ENCODE results near the gene C10orf95. TPM values are rescaled to one million over a fixed set of nuclear protein-coding genes. Genes with fewer than 3 reads are reported as not detected.
"Not testable (repeated sequence)": the region's sequence is repeated elsewhere in the genome, so short reads cannot be mapped to it uniquely, and the experiment has no call there.

The C10orf95 gene
- total RNA-seq, 1 experiment from 2014 or later, result 0.45 TPM

DNA sequence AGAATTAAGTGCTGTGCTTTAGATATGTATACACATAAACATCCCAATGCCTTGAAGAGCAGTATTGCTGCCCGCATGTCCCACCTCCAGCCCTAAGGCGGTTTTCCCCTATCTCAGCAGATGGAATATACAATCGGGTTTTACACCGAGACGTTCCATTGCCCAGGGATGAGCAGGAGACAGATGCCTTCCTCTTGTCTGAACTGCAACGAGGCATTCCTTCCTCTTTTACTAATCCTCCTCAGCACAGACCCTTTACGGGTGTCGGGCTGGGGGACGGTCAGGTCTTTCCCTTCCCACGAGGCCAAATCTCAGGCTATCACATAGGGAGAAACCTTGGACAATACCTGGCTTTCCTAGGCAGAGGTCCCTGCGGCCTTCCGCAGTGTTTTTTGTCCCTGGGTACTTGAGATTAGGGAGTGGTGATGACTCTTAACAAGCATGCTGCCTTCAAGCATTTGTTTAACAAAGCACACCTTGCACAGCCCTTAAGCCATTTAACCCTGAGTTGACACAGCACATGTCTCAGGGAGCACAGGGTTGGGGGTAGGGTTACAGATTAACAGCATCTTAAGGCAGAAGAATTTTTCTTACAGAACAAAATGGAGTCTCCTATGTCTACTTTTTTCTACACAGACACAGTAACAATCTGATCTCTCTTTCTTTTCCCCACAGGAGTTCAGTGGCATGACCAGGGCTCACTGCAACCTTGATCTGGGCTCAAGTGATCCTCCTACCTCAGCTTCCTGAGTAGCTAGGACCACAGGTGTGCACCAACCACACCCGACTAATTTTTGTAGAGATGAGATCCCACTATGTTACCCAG, 3.5 kb upstream of the C10orf95 start:
- H3K36me3 ChIP-seq (replicated peaks; ENCODE audit: control insufficient read depth, insufficient read depth, low read length); H3K27me3 ChIP-seq (ENCODE audit: control insufficient read depth, insufficient read depth, low read length); DNase-seq; H3K4me3 ChIP-seq (ENCODE audit: insufficient read depth, low read depth, low read length): not testable (repeated sequence)

GRCh38 chr10:102453502-102453901, 2.2 kb upstream of the C10orf95 start:
- no peak overlapping the region for H3K4me3 ChIP-seq (ENCODE audit: insufficient read depth, low read depth, low read length)
- no peaks in the 10 kb centered on the region; the same call in 1 of the 2 replicates for H3K27me3 ChIP-seq (ENCODE audit: control insufficient read depth, insufficient read depth, low read length)
- H3K36me3 ChIP-seq (replicated peaks; ENCODE audit: control insufficient read depth, insufficient read depth, low read length), result peaks cover 7% of the 10 kb centered on the region
- DNase-seq, result no peak

GRCh38 chr10:102452672-102453340, 1.5 kb upstream of the C10orf95 start:
- Histone ChIP-seq H3K36me3 (replicated peaks; ENCODE audit: control insufficient read depth, insufficient read depth, low read length) (peaks cover 7% of the 10 kb centered on the region), H3K4me3 (ENCODE audit: insufficient read depth, low read depth, low read length) (no peak overlapping the region), H3K27me3 (ENCODE audit: control insufficient read depth, insufficient read depth, low read length) (no peaks in the 10 kb centered on the region; the same call in 1 of the 2 replicates)
- no peak for DNase-seq

- no peaks in the 10 kb centered on the region; the same call in 1 of the 2 replicates for H3K27me3 ChIP-seq (ENCODE audit: control insufficient read depth, insufficient read depth, low read length)
- DNase-seq, result peak; percentile 91
- peaks cover 6% of the 10 kb centered on the region for H3K36me3 ChIP-seq (replicated peaks; ENCODE audit: control insufficient read depth, insufficient read depth, low read length)
- H3K4me3 ChIP-seq (ENCODE audit: insufficient read depth, low read depth, low read length), result peak overlapping the region; percentile 72
Observed at GRCh38 chr10:102450374-102451104, 804 bp downstream of the C10orf95 start.

GRCh38 chr10:102450124-102450373, 1.3 kb downstream of the C10orf95 start:
- Histone ChIP-seq H3K4me3 (ENCODE audit: insufficient read depth, low read depth, low read length) (peak overlapping the region; percentile 72), H3K36me3 (replicated peaks; ENCODE audit: control insufficient read depth, insufficient read depth, low read length) (peaks cover 5% of the 10 kb centered on the region), H3K27me3 (ENCODE audit: control insufficient read depth, insufficient read depth, low read length) (no peaks in the 10 kb centered on the region; the same call in 1 of the 2 replicates)
- DNase-seq, result no peak

GRCh38 chr10:102449321-102450123, 1.8 kb downstream of the C10orf95 start:
- peaks cover 5% of the 10 kb centered on the region for H3K36me3 ChIP-seq (replicated peaks; ENCODE audit: control insufficient read depth, insufficient read depth, low read length)
- no peaks in the 10 kb centered on the region; the same call in 1 of the 2 replicates for H3K27me3 ChIP-seq (ENCODE audit: control insufficient read depth, insufficient read depth, low read length)
- peak; percentile 76 for DNase-seq
- peak overlapping the region; percentile 72 for H3K4me3 ChIP-seq (ENCODE audit: insufficient read depth, low read depth, low read length)

- no peaks in the 10 kb centered on the region for H3K36me3 ChIP-seq (replicated peaks; ENCODE audit: control insufficient read depth, insufficient read depth, low read length)
- DNase-seq, result no peak
- H3K4me3 ChIP-seq (ENCODE audit: insufficient read depth, low read depth, low read length), result no peak overlapping the region
- no peaks in the 10 kb centered on the region for H3K27me3 ChIP-seq (ENCODE audit: control insufficient read depth, insufficient read depth, low read length)
Observed at GRCh38 chr10:102444851-102445250, 6.5 kb downstream of the C10orf95 start.

GRCh38 chr10:102438374-102438773, 13.0 kb downstream of the C10orf95 start:
- Histone ChIP-seq H3K27me3 (ENCODE audit: control insufficient read depth, insufficient read depth, low read length) (peaks cover 31% of the 10 kb centered on the region), H3K4me3 (ENCODE audit: insufficient read depth, low read depth, low read length) (no peak overlapping the region), H3K36me3 (replicated peaks; ENCODE audit: control insufficient read depth, insufficient read depth, low read length) (no peaks in the 10 kb centered on the region)
- no peak for DNase-seq

DNA sequence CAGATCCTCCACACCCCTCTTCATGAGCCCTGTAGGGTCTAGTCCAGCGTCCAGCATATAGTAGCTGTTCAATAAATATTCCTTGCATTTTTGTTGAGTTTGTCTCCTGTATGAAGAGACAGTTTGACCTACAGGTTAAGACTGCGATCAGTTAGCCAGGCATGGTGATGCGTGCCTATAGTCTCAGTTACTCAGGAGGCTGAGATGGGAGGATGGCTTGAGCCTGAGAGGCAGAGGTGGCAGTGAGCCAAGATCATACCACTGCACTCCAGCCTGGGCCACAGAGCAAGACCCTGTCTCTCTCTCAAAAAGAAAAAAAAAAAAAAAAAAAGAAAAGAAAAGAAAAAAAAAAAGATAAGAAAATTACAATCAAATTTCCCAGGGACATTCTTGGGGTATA, 13.8 kb downstream of the C10orf95 start:
- H3K4me3 ChIP-seq (ENCODE audit: insufficient read depth, low read depth, low read length), result no peak overlapping the region
- peaks cover 35% of the 10 kb centered on the region for H3K27me3 ChIP-seq (ENCODE audit: control insufficient read depth, insufficient read depth, low read length)
- H3K36me3 ChIP-seq (replicated peaks; ENCODE audit: control insufficient read depth, insufficient read depth, low read length), result no peaks in the 10 kb centered on the region

DNA sequence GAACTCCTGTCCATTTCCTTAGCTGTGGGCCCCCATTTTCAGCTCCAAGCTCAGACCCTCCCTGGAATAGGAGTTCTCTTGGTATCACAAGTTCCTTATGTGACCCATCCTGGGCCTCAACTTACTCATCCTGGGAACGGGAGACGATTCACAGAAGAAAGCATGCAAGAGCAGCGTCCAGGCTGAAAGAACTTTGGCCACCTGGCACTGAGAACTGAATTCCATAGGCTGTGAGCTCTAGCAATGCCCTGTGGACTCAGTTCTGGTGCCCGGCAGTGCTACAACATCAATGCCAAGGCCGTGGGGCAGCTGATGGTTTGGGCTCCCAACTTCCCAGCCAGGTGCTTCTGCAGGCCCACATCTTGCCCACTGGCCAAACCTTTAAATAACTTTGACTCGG, 15.0 kb downstream of the C10orf95 start:
- H3K4me3 ChIP-seq (ENCODE audit: insufficient read depth, low read depth, low read length), result no peak overlapping the region
- H3K36me3 ChIP-seq (replicated peaks; ENCODE audit: control insufficient read depth, insufficient read depth, low read length), result no peaks in the 10 kb centered on the region
- peaks cover 35% of the 10 kb centered on the region for H3K27me3 ChIP-seq (ENCODE audit: control insufficient read depth, insufficient read depth, low read length)
- no peak for DNase-seq

More for the DNA sequence above, 13.8 kb downstream of the C10orf95 start:
- DNase-seq, result no peak

DNA sequence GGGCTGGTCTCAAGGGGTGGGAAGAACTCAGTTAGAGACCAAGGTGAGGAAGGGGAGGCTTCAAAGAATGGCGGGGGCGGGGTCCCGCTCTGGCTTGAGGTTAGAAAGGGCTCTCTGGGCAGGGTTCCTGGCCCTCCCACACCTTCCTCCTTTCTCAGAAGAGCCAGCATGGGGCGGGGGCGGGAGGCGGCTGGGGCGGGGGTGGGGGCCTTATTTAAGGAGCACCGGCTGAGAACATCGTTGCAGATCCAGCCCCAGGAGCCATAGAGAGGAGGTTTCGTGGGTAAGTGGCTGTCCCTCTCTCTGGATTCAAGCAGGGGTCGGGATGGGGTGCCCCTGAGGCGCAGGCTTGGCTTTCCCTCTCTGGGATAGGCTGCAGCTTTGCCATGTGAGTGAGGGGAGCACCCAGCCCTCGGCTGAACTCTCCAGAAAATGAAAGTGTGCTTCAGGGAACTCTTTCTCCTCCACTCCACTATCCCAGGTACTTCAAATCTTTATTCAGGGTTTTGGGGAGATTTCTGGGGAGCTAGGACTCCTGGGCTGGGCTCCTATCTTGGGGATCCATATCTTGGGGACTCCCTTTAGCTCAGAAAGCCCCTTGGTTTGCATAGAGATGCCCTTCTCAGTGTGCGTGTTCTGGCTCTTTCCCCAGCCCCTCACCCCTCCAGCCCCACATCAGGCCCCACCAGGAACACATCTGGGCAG, 15.7 kb downstream of the C10orf95 start:
- H3K36me3 ChIP-seq (replicated peaks; ENCODE audit: control insufficient read depth, insufficient read depth, low read length), result no peaks in the 10 kb centered on the region
- DNase-seq, result peak; percentile 88
- H3K27me3 ChIP-seq (ENCODE audit: control insufficient read depth, insufficient read depth, low read length), result peaks cover 35% of the 10 kb centered on the region
- H3K4me3 ChIP-seq (ENCODE audit: insufficient read depth, low read depth, low read length), result peak overlapping the region; percentile 29

- Histone ChIP-seq H3K4me3 (ENCODE audit: insufficient read depth, low read depth, low read length) (peak overlapping the region; percentile 29), H3K36me3 (replicated peaks; ENCODE audit: control insufficient read depth, insufficient read depth, low read length) (no peaks in the 10 kb centered on the region), H3K27me3 (ENCODE audit: control insufficient read depth, insufficient read depth, low read length) (peaks cover 35% of the 10 kb centered on the region)
- DNase-seq, result no peak
Observed at GRCh38 chr10:102435133-102435497, 16.2 kb downstream of the C10orf95 start.

GRCh38 chr10:102434394-102435132, 16.8 kb downstream of the C10orf95 start:
- no peaks in the 10 kb centered on the region for H3K36me3 ChIP-seq (replicated peaks; ENCODE audit: control insufficient read depth, insufficient read depth, low read length)
- peak; percentile 59 for DNase-seq
- peaks cover 35% of the 10 kb centered on the region for H3K27me3 ChIP-seq (ENCODE audit: control insufficient read depth, insufficient read depth, low read length)
- no peak overlapping the region for H3K4me3 ChIP-seq (ENCODE audit: insufficient read depth, low read depth, low read length)
